AG10803 (cell line): ENCODE data around the gene NFAM1.

Source experiments
- DNase-seq: peaks from one replicate; pipeline ENCODE4 v3.0.0; 2010; ENCODE audit warnings: low read depth
- H3K4me3 ChIP-seq: 2 replicates; pipeline ENCODE4 v1.5.1; 2011; ENCODE audit warnings: mild to moderate bottlenecking, low read length, control low read depth
- TF ChIP-seq, protein P1 (sequence below): conservative IDR thresholded peaks from 2 replicates; pipeline ENCODE4 v1.5.1; 2011; ENCODE audit warnings: mild to moderate bottlenecking, low read length, control low read depth, inconsistent platforms

Gene NFAM1

GRCh38 chr22:42468841-42469240 is 36.6 kb upstream of the NFAM1 start:
- H3K4me3 ChIP-seq = no peak overlapping the region
- TF ChIP-seq, protein P1, sequence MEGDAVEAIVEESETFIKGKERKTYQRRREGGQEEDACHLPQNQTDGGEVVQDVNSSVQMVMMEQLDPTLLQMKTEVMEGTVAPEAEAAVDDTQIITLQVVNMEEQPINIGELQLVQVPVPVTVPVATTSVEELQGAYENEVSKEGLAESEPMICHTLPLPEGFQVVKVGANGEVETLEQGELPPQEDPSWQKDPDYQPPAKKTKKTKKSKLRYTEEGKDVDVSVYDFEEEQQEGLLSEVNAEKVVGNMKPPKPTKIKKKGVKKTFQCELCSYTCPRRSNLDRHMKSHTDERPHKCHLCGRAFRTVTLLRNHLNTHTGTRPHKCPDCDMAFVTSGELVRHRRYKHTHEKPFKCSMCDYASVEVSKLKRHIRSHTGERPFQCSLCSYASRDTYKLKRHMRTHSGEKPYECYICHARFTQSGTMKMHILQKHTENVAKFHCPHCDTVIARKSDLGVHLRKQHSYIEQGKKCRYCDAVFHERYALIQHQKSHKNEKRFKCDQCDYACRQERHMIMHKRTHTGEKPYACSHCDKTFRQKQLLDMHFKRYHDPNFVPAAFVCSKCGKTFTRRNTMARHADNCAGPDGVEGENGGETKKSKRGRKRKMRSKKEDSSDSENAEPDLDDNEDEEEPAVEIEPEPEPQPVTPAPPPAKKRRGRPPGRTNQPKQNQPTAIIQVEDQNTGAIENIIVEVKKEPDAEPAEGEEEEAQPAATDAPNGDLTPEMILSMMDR = no peak
- peak; percentile 12 for DNase-seq

DNA sequence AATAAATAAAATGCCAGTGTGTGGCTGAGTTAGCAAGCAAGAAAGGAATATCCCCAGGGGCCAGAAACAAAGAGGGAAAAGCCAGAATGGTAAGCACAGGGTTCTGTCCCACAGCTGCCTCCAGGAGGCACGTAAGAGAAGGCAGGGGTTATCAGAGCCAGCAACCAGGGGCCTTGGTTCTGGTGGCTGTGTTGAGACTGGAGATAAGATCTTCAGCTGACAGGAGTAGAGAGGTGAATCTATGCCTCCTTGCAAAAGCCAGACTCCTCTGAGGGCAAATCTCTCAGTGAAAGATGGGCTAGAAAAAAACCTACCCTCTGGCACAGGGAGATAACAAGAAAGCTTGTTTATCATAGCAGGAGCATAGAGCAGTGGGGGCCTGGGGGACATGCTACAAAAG is 29.8 kb upstream of the NFAM1 start:
- DNase-seq = no peak
- H3K4me3 ChIP-seq = no peak overlapping the region
- TF ChIP-seq, protein P1 = no peak

- TF ChIP-seq, protein P1 = no peak
- H3K4me3 ChIP-seq = no peak overlapping the region
- no peak for DNase-seq
These were observed 29.3 kb upstream of the NFAM1 start for GRCh38 chr22:42461511-42461910.

DNA sequence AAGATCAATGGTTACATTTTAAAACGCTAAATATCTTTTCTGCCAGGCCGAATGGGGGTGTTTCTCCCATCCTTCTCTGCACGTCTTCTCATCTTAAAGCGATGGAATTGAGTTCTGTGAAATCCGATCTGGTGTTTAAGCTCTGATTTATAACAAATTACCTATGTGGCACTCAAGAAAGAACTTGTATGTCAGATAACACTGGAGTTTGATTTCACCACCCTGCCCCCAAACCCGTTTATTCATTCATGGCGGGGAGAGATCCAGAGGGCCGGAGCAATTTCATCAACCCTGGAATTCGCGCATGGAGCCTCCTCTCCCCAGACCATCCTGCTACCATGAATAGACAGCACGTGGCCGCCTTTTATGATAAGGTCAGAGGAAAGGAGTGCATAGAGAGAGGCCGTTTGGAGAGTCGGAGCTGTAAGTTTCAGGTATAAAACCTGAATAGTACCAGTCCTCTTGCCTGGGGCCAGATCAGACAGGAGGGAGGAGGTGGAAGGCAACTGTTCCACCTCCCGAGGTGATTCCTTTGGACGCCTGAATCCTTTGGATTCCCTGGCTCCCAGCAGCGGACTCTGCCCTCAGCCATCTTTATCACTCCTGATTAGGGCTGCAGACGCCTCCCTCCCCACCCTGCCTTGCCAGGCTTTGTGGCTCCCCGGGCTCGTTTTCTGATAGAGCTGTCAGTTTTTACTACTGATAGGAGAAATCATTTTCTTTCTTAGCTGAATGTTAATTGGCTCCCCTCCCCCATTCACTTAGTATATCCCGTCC is 27.3 kb upstream of the NFAM1 start:
- TF ChIP-seq, protein P1 = no peak
- no peak for DNase-seq
- no peak overlapping the region for H3K4me3 ChIP-seq

GRCh38 chr22:42452916-42453315 is 20.7 kb upstream of the NFAM1 start:
- DNase-seq = no peak
- no peak overlapping the region for H3K4me3 ChIP-seq
- TF ChIP-seq, protein P1 = no peak

DNA sequence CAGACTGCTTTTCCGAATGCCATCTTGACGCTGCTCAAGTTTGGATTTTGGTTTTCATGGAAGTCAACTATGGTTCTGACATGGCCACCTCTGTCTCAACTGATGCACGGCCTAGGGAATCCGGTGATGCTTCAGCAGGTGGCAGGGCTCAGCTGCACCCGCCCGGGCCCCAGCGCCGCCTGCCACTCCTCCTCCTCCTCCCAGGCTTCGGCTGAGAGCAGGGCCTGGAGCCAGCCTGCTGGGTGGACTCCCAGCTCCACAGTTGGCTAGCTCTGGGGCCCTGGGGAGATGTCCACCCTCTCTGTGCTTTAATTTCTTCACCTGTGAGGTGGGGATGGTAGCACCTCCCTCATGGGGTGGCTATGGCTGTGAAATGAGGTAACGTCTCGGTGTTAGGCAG is 20.3 kb upstream of the NFAM1 start:
- no peak overlapping the region for H3K4me3 ChIP-seq
- DNase-seq = no peak
- TF ChIP-seq, protein P1 = no peak

DNA sequence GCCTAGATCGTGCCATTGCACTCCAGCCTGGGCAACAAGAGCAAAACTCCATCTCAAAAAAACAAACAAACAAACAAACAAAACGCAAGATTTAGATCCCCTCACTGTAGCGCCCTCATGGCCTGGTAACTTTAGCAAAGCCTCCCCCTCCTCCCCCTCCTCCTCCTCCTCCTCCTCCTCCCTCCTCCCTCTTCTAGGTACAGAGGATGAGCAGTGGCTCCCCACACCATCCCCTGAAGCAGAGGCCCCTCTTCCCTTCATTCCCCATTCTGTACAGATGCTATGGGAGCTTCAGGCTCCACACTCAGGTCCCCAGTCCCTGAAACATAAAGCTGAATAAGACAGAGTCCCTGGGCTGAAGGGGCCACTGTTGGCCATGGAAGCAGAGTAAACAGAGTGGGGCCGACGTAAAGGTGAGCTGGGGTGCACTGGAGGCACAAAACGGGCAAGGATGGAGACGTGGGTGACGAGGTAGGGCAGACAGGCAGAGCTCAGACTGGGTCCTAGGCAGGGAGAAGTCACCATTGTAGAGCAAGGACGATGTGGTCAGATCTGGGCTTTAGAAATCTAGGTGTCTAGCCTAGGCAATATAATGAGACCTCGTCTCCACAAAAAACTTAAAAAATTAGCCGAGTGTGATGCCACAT is 19.4 kb upstream of the NFAM1 start:
- no peak for DNase-seq
- no peak overlapping the region for H3K4me3 ChIP-seq
- TF ChIP-seq, protein P1 = no peak
